Measurements from ENCODE around the gene CDK16.

The CDK16 gene

GRCh38 chrX:47241201-47242011 is 22.9 kb downstream of the CDK16 start:
- Histone ChIP-seq H3K4me3 (ENCODE audit: low read depth, low read length) (no peak overlapping the region), H3K36me3 (ENCODE audit: control insufficient read depth, insufficient read depth, low read length) (no peaks in the 10 kb centered on the region), H2AFZ (no peak overlapping the region), H3K27me3 (ENCODE audit: control insufficient read depth, insufficient read depth, low read length) (no peaks in the 10 kb centered on the region), H3K4me2 (ENCODE audit: low read length) (no peak overlapping the region), H3K4me1 (no peaks in the 10 kb centered on the region), H3K9ac (no peak overlapping the region), H3K27ac (no peak overlapping the region), H3K9me3 (ENCODE audit: control insufficient read depth, low read length) (no peaks in the 10 kb centered on the region), H3K79me2 (no peaks in the 10 kb centered on the region)
- TF ChIP-seq CTCF (IDR thresholded peaks at IDR 0.05): no peak

- H3K4me3 ChIP-seq (ENCODE audit: low read depth, low read length): no peak overlapping the region
- no peak for TF ChIP-seq CTCF (IDR thresholded peaks at IDR 0.05)
- no peak overlapping the region for H2AFZ ChIP-seq
- no peaks in the 10 kb centered on the region for H3K27me3 ChIP-seq (ENCODE audit: control insufficient read depth, insufficient read depth, low read length)
- H3K79me2 ChIP-seq: no peaks in the 10 kb centered on the region
- H3K4me1 ChIP-seq: no peaks in the 10 kb centered on the region
- H3K9me3 ChIP-seq (ENCODE audit: control insufficient read depth, low read length): no peaks in the 10 kb centered on the region
- no peak overlapping the region for H3K9ac ChIP-seq
- no peak overlapping the region for H3K4me2 ChIP-seq (ENCODE audit: low read length)
- no peak overlapping the region for H3K27ac ChIP-seq
- no peaks in the 10 kb centered on the region for H3K36me3 ChIP-seq (ENCODE audit: control insufficient read depth, insufficient read depth, low read length)
These were observed 23.8 kb downstream of the CDK16 start for GRCh38 chrX:47242321-47242720.

- TF ChIP-seq CTCF (IDR thresholded peaks at IDR 0.05): no peak
- no peak overlapping the region for H3K4me3 ChIP-seq (ENCODE audit: low read depth, low read length)
- H3K27me3 ChIP-seq (ENCODE audit: control insufficient read depth, insufficient read depth, low read length): no peaks in the 10 kb centered on the region
- H3K9me3 ChIP-seq (ENCODE audit: control insufficient read depth, low read length): no peaks in the 10 kb centered on the region
- H3K27ac ChIP-seq: no peak overlapping the region
- no peaks in the 10 kb centered on the region for H3K36me3 ChIP-seq (ENCODE audit: control insufficient read depth, insufficient read depth, low read length)
- no peak overlapping the region for H3K9ac ChIP-seq
- no peaks in the 10 kb centered on the region for H3K4me1 ChIP-seq
- H3K4me2 ChIP-seq (ENCODE audit: low read length): no peak overlapping the region
- no peak overlapping the region for H2AFZ ChIP-seq
- H3K79me2 ChIP-seq: no peaks in the 10 kb centered on the region
These were observed 24.9 kb downstream of the CDK16 start for GRCh38 chrX:47243351-47243750.

- Histone ChIP-seq H3K4me3 (ENCODE audit: low read depth, low read length) (no peak overlapping the region), H3K4me2 (ENCODE audit: low read length) (no peak overlapping the region), H3K4me1 (no peaks in the 10 kb centered on the region), H3K79me2 (no peaks in the 10 kb centered on the region), H3K27me3 (ENCODE audit: control insufficient read depth, insufficient read depth, low read length) (no peaks in the 10 kb centered on the region), H3K36me3 (ENCODE audit: control insufficient read depth, insufficient read depth, low read length) (no peaks in the 10 kb centered on the region), H3K9me3 (ENCODE audit: control insufficient read depth, low read length) (no peaks in the 10 kb centered on the region), H3K9ac (no peak overlapping the region), H3K27ac (no peak overlapping the region), H2AFZ (no peak overlapping the region)
- TF ChIP-seq CTCF (IDR thresholded peaks at IDR 0.05): no peak
These were observed 26.2 kb downstream of the CDK16 start for GRCh38 chrX:47244676-47245075.

DNA sequence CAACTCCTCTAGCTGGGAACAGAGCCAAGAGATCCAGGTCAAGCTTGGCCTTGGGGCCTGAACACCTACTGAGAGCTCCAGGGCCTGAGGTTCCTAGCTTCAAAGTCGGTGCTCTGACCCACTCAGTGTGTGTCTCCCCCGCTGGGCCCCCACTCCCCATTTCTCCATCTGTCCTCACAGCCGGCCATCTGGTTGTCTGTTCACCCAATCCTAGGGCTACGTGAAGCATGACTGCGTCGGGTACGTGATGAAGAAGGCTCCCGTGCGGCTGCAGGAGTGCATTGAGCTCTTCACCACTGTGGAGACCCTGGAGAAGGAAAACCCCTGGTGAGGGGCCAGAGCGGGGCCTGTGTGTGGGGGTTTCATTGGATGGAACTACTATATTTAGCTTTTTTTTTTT is 26.7 kb downstream of the CDK16 start:
- Histone ChIP-seq H3K4me1 (no peaks in the 10 kb centered on the region), H3K36me3 (ENCODE audit: control insufficient read depth, insufficient read depth, low read length) (no peaks in the 10 kb centered on the region), H3K4me2 (ENCODE audit: low read length) (no peak overlapping the region), H3K4me3 (ENCODE audit: low read depth, low read length) (no peak overlapping the region), H3K27ac (no peak overlapping the region), H3K9me3 (ENCODE audit: control insufficient read depth, low read length) (no peaks in the 10 kb centered on the region), H3K9ac (no peak overlapping the region), H3K27me3 (ENCODE audit: control insufficient read depth, insufficient read depth, low read length) (no peaks in the 10 kb centered on the region), H3K79me2 (no peaks in the 10 kb centered on the region), H2AFZ (no peak overlapping the region)
- no peak for TF ChIP-seq CTCF (IDR thresholded peaks at IDR 0.05)
